K562 (cell line): ENCODE results near the gene HSF4. TPM values are rescaled to one million over a fixed set of nuclear protein-coding genes. Genes with fewer than 3 reads are reported as not detected.

Experiments
- ATF4 ChIP-seq: fragments of 450-650 bp; formaldehyde crosslinking; IDR thresholded peaks from 2 replicates; pipeline ENCODE4 v1.4.0; 2022; ENCODE audit warnings: mild to moderate bottlenecking, moderate library complexity
- BDP1 ChIP-seq: IDR thresholded peaks from 3 replicates; pipeline ENCODE4 v1.6.1; 2011; ENCODE audit not compliant: insufficient read length, insufficient read depth
- CCNT2 ChIP-seq: IDR thresholded peaks from 2 replicates; pipeline ENCODE4 v1.6.1; 2011; ENCODE audit warnings: borderline replicate concordance, low read depth, mild to moderate bottlenecking, moderate library complexity, mixed read lengths, low read length; ENCODE audit not compliant: insufficient read length; ENCODE audit errors: extremely low read depth
- EHMT2 ChIP-seq: fragments of 450-650 bp; IDR thresholded peaks from 2 replicates; pipeline ENCODE4 v1.6.1; 2018; ENCODE audit warnings: antibody characterized with exemption
- ERF ChIP-seq: fragments of 450-650 bp; formaldehyde crosslinking; IDR thresholded peaks from 2 replicates; pipeline ENCODE4 v1.4.0; 2020; ENCODE audit warnings: mild to moderate bottlenecking, mixed read lengths
- HCFC1 ChIP-seq: IDR thresholded peaks from 2 replicates; pipeline ENCODE4 v1.6.1; 2012; ENCODE audit warnings: low read depth, low read length, improper control_type of control experiment
- HDAC1 ChIP-seq, 2 experiments: fragments of 450-650 bp; IDR thresholded peaks; 2 replicates each; pipeline ENCODE4 v1.6.1; 2016 to 2017; ENCODE audit warnings: inconsistent platforms in 1 of 2, mild to moderate bottlenecking in 1 of 2, moderate library complexity in 1 of 2
- KHSRP ChIP-seq: fragments of 450-650 bp; IDR thresholded peaks from 2 replicates; pipeline ENCODE4 v1.6.1; 2017
- MBD2 ChIP-seq: sonication (generic); IDR thresholded peaks from 2 replicates; pipeline ENCODE4 v1.6.1; 2016; ENCODE audit warnings: low read depth, borderline replicate concordance
- MEF2D ChIP-seq: conservative IDR thresholded peaks from 2 replicates; pipeline ENCODE4 v1.6.1; 2016; ENCODE audit warnings: low read depth, missing genetic modification characterization, missing compliant biosample characterization
- MITF ChIP-seq: IDR thresholded peaks from 2 replicates; pipeline ENCODE4 v1.6.1; 2014; ENCODE audit warnings: antibody characterized with exemption
- NEUROD1 ChIP-seq: fragments of 150-350 bp; IDR thresholded peaks from 2 replicates; pipeline ENCODE4 v1.6.1; 2014; ENCODE audit warnings: borderline replicate concordance, low read length, low read depth; ENCODE audit not compliant: partially characterized antibody
- PML ChIP-seq: IDR thresholded peaks from 2 replicates; pipeline ENCODE4 v1.6.1; 2012; ENCODE audit warnings: low read length, inconsistent platforms
- POLR2G ChIP-seq: fragments of 200-400 bp; formaldehyde crosslinking; IDR thresholded peaks from 2 replicates; pipeline ENCODE4 v1.6.1; 2017; ENCODE audit warnings: low read depth, mild to moderate bottlenecking, antibody characterized with exemption, low read length, moderate library complexity
- SAP30 ChIP-seq: fragments of 200-600 bp; sonication (generic); IDR thresholded peaks from 2 replicates; pipeline ENCODE4 v1.6.1; 2012; ENCODE audit warnings: borderline replicate concordance, low read depth, mild to moderate bottlenecking, moderate library complexity, low read length, control low read depth, inconsistent platforms; ENCODE audit not compliant: insufficient read depth, poor library complexity, severe bottlenecking
- SMAD4 ChIP-seq: fragments of 250-450 bp; sonication (Bioruptor Pico); conservative IDR thresholded peaks from 2 replicates; pipeline ENCODE4 v1.8.0; 2021; ENCODE audit warnings: inconsistent platforms, mild to moderate bottlenecking, moderate library complexity
- SP1 ChIP-seq: sonication (generic); formaldehyde crosslinking; IDR thresholded peaks from 2 replicates; pipeline ENCODE4 v1.8.1; 2022; ENCODE audit warnings: mild to moderate bottlenecking, missing genetic modification reagents
- TBP ChIP-seq: optimal IDR thresholded peaks from 2 replicates; pipeline ENCODE3; 2011; ENCODE audit warnings: low read depth, low read length, improper control_type of control experiment
- THRB ChIP-seq: fragments of 450-650 bp; formaldehyde crosslinking; conservative IDR thresholded peaks from 2 replicates; pipeline ENCODE4 v1.4.0; 2022; ENCODE audit warnings: mild to moderate bottlenecking, missing genetic modification characterization
- USF1 ChIP-seq: sonication (generic); formaldehyde crosslinking; IDR thresholded peaks from 2 replicates; pipeline ENCODE4 v1.9.0; 2022; ENCODE audit warnings: mild to moderate bottlenecking, missing genetic modification reagents
- ZBTB7A ChIP-seq: IDR thresholded peaks from 2 replicates; pipeline ENCODE4 v1.6.1; 2011; ENCODE audit warnings: low read depth, mild to moderate bottlenecking, low read length, moderate library complexity, borderline replicate concordance; ENCODE audit not compliant: control insufficient read depth
- ZFX ChIP-seq: sonication (generic); formaldehyde crosslinking; IDR thresholded peaks from 2 replicates; pipeline ENCODE4 v1.8.0; 2022; ENCODE audit warnings: mild to moderate bottlenecking, missing genetic modification reagents, moderate library complexity
- polyA plus RNA-seq, 8 experiments: library from polyadenylated mRNA; depleted of rRNA in 4 of 8; stranded (reverse) in 5 of 8; unstranded in 3 of 8; fragments of >200 nt; fragmentation: Nextera tagmentation in 2 of 8; fragmentation: Illumina TruSeq in 1 of 8; extraction: Ambion mirVana in 2 of 8; extraction: Trizol in 1 of 8; gene quantifications; 2 replicates each; pipeline versions ENCODE4 v1.2.1 to v1.2.3, GENCODE V29; 2011 to 2014; ENCODE audit warnings: inconsistent platforms in 1 of 8, missing spikeins in 1 of 8
- total RNA-seq, 7 experiments: library from RNA; depleted of rRNA in 6 of 7; stranded (reverse); fragments of >200 nt in 6 of 7; fragmentation: Illumina TruSeq in 2 of 7; extraction: Trizol in 2 of 7; gene quantifications; 2 replicates each; pipeline versions ENCODE4 v1.2.1 to v1.2.3, GENCODE V29; 2011 to 2021; ENCODE audit warnings: low replicate concordance in 1 of 7

HSF4 gene
- total and polyA plus RNA-seq, 9 of the 15 experiments (the other 6 are each of a cell fraction or from before 2014, with no cell fraction given), result 0.50 to 35.4 (median 8.8) TPM; not detected in 1

GRCh38 chr16:67183627-67184452 lies 19.3 kb downstream of the HSF4 start, which contains the start of gene MATCAP1 (continued):
- TF ChIP-seq PML, result peak; percentile 43; the same call in 1 of the 2 replicates
- peak; percentile 82 for TF ChIP-seq NEUROD1
- TF ChIP-seq ZFX, result peak; percentile 35; the same call in 1 of the 2 replicates
- TF ChIP-seq USF1 (CRISPR knock-in tag), result peak; percentile 66; the same call in 1 of the 2 replicates
- TF ChIP-seq KHSRP, result no peak; the same call in 1 of the 2 replicates
- TF ChIP-seq HCFC1, result 0 out of 2 replicates have a peak, but pooled peaks have one; percentile 23
- peak; percentile 50; the same call in 1 of the 2 replicates for TF ChIP-seq SMAD4
- TF ChIP-seq ATF4 (CRISPR knock-in tag), result no peak
- TF ChIP-seq HDAC1 (IDR thresholded peaks at IDR 0.05), result peak in 1 of 2 experiments; percentile 67; a peak in 1 of 4 replicates
- TF ChIP-seq SP1 (CRISPR knock-in tag), result peak; percentile 94
- peak; percentile 57 for TF ChIP-seq CCNT2
- no peak for TF ChIP-seq BDP1
- peak; percentile 41 for TF ChIP-seq TBP
- TF ChIP-seq POLR2G, result peak; percentile 78
- 0 out of 2 replicates have a peak, but pooled peaks have one; percentile 40 for TF ChIP-seq THRB (CRISPR knock-in tag)
- no peak for TF ChIP-seq MEF2D (tag)
- TF ChIP-seq ZBTB7A, result peak; percentile 81
- peak; percentile 52 for TF ChIP-seq SAP30
- TF ChIP-seq EHMT2, result peak; percentile 68; the same call in 1 of the 2 replicates
- TF ChIP-seq MITF, result 0 out of 2 replicates have a peak, but pooled peaks have one; percentile 25
- peak; percentile 98 for TF ChIP-seq MBD2
- TF ChIP-seq ERF (CRISPR knock-in tag), result 0 out of 2 replicates have a peak, but pooled peaks have one; percentile 10
